ENCODE measurements around the gene DNAAF1. TPM values are rescaled to one million over a fixed set of nuclear protein-coding genes. Genes with fewer than 3 reads are reported as not detected.

DNAAF1 gene
- total RNA-seq, 3 donors from 2014 or later, result 1.2 to 9.5 TPM; not detected in 1

DNA sequence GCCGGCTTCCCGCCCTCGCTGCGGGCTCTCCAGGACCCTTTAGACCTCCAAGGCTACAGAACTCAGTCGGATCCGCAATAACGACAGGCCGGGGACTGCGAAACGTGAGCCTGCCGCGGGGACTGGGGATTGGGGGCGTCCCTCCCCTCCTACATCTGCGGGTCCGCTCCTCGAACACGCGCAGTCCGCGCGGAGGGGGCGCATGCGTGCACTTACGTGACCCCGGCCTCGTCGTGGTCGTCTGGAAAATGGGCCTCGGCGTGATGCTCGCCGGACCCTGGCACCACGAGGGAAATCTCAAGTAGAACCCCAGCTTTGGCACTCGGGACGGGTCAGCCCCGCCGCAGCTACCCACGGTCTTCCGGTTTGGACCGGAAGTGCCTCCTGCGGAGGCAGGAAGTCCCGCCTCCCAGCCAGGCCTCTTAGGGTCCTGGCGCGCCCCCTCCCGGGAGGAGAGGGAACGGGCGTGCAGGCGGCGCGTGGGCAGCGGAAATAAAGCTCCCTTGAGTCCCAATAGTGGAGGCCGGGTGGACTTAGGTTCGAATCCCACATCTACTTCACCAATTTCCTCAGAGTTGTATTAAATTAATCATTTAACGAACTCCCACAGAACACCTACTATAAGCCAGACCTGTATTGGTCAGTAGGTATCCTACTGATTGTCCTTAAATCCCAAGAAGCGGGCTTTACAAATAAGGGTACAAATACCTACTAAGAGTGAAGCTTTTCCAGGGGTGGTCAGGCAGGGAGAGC is 41.8 kb downstream of the DNAAF1 start, which contains the start of gene TAF1C:
Gene TAF1C, minus strand, starts transcription at position 373 of the 753 bp plus-strand sequence. CDS start 2,069 bp downstream, outside the sequence.
- H3K4me1 ChIP-seq, result peaks cover 0 to 5% of the 10 kb centered on the region in 2 donors
- no peaks in the 10 kb centered on the region for H3K36me3 ChIP-seq
- no peak for TF ChIP-seq POLR2A (IDR thresholded peaks at IDR 0.05)
- peak; percentile 59 to 71 (median 63) for TF ChIP-seq POLR2AphosphoS5 (IDR thresholded peaks at IDR 0.05)
- TF ChIP-seq, protein P1, sequence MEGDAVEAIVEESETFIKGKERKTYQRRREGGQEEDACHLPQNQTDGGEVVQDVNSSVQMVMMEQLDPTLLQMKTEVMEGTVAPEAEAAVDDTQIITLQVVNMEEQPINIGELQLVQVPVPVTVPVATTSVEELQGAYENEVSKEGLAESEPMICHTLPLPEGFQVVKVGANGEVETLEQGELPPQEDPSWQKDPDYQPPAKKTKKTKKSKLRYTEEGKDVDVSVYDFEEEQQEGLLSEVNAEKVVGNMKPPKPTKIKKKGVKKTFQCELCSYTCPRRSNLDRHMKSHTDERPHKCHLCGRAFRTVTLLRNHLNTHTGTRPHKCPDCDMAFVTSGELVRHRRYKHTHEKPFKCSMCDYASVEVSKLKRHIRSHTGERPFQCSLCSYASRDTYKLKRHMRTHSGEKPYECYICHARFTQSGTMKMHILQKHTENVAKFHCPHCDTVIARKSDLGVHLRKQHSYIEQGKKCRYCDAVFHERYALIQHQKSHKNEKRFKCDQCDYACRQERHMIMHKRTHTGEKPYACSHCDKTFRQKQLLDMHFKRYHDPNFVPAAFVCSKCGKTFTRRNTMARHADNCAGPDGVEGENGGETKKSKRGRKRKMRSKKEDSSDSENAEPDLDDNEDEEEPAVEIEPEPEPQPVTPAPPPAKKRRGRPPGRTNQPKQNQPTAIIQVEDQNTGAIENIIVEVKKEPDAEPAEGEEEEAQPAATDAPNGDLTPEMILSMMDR (IDR thresholded peaks at IDR 0.05), result peak; percentile 67 to 95 (median 94)
- peak within 1 kb of the TSS; percentile 73 to 81 for H3K27ac ChIP-seq
- intact Hi-C loops (cut with DNase I; ENCODE audit: low total_unique reads), result loop anchor here (10.0 kb wide), 1 partner anchor 102 kb away; no protein-coding TSS in a partner anchor
- peak within 1 kb of the TSS; percentile 68 to 94 (median 90) for H3K4me3 ChIP-seq
- H3K27me3 ChIP-seq, result no peaks in the 10 kb centered on the region
- H3K9me3 ChIP-seq, result no peaks in the 10 kb centered on the region
- peak; percentile 90 to 92 for DNase-seq (ENCODE audit: low spot score in 2 of 2)

DNA sequence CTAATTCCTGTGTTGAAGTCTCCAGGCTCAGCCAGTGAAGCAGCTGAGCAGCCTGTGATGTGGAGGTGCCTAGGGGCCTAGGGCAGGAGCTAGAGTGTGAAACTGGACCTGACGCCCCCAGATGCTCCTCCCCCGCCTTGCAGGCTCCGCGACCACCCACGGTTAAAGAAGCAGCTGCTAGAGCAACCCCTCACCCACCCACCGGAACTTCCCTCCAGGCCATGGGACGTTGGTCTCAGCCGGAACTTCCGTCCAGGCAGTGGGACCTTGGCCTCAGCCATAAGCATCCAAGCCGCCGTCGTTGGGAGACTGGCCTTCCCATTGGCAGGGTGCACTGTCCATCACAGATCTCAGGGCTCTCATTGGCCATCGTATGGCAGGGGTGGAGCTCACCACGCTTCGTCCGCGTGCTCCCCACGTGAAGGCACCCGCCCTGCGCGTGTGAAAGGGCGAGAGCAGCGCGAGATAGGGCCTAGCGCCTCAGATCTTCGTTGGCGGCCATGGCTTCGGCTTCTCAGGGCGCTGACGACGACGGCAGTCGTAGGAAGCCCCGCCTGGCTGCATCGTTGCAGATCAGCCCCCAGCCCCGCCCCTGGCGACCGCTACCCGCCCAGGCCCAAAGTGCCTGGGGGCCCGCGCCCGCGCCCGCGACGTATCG is 45.8 kb downstream of the DNAAF1 start, which contains the start of gene ADAD2:
Gene ADAD2, plus strand, starts transcription at position 427 of the 658 bp plus-strand sequence. Its CDS starts 74 bp downstream, at position 501.
- Histone ChIP-seq H3K4me3 (no peak within 1 kb of the TSS), H3K4me1 (peaks cover 0 to 2% of the 10 kb centered on the region in 2 donors), H3K9me3 (no peaks in the 10 kb centered on the region), H3K27me3 (no peaks in the 10 kb centered on the region), H3K27ac (no peak within 1 kb of the TSS), H3K36me3 (no peaks in the 10 kb centered on the region)
- intact Hi-C loops (cut with DNase I; ENCODE audit: low total_unique reads), result no loop called here
- no peak for DNase-seq (ENCODE audit: low spot score in 2 of 2)
- no peak for TF ChIP-seq POLR2A (IDR thresholded peaks at IDR 0.05)
- TF ChIP-seq, protein P1 (IDR thresholded peaks at IDR 0.05), result no peak

- H3K27me3 ChIP-seq, result no peaks in the 10 kb centered on the region
- H3K36me3 ChIP-seq, result no peaks in the 10 kb centered on the region
- no peak overlapping the region for H3K27ac ChIP-seq
- no peak for DNase-seq (ENCODE audit: low spot score in 2 of 2)
- intact Hi-C loops (cut with DNase I; ENCODE audit: low total_unique reads), result no loop called here
- TF ChIP-seq POLR2AphosphoS5 (IDR thresholded peaks at IDR 0.05) (no peak), POLR2A (IDR thresholded peaks at IDR 0.05) (no peak)
- TF ChIP-seq, protein P1 (IDR thresholded peaks at IDR 0.05), result no peak
- no peak overlapping the region for H3K4me3 ChIP-seq
- no peaks in the 10 kb centered on the region for H3K9me3 ChIP-seq
- no peaks in the 10 kb centered on the region for H3K4me1 ChIP-seq
These were observed 46.4 kb downstream of the DNAAF1 start for GRCh38 chr16:84191466-84191865.

GRCh38 chr16:84193480-84193879 is 48.4 kb downstream of the DNAAF1 start:
- Histone ChIP-seq H3K27ac (no peak overlapping the region), H3K4me3 (no peak overlapping the region), H3K9me3 (no peaks in the 10 kb centered on the region), H3K36me3 (no peaks in the 10 kb centered on the region), H3K4me1 (no peaks in the 10 kb centered on the region), H3K27me3 (no peaks in the 10 kb centered on the region)
- intact Hi-C loops (cut with DNase I; ENCODE audit: low total_unique reads), result no loop called here
- TF ChIP-seq POLR2AphosphoS5 (IDR thresholded peaks at IDR 0.05) (no peak), POLR2A (IDR thresholded peaks at IDR 0.05) (no peak)
- TF ChIP-seq, protein P1 (IDR thresholded peaks at IDR 0.05), result no peak
- no peak for DNase-seq (ENCODE audit: low spot score in 2 of 2)

GRCh38 chr16:84194018-84194417 is 48.9 kb downstream of the DNAAF1 start:
- intact Hi-C loops (cut with DNase I; ENCODE audit: low total_unique reads), result no loop called here

More at GRCh38 chr16:84194018-84194417, 48.9 kb downstream of the DNAAF1 start:
- Histone ChIP-seq H3K27me3 (no peaks in the 10 kb centered on the region), H3K9me3 (no peaks in the 10 kb centered on the region), H3K4me3 (peak overlapping the region in 1 of 3 donors; percentile 31), H3K4me1 (no peaks in the 10 kb centered on the region), H3K27ac (no peak overlapping the region), H3K36me3 (no peaks in the 10 kb centered on the region)
- no peak for DNase-seq (ENCODE audit: low spot score in 2 of 2)
- TF ChIP-seq, protein P1 (IDR thresholded peaks at IDR 0.05), result no peak
- TF ChIP-seq POLR2A (IDR thresholded peaks at IDR 0.05) (no peak), POLR2AphosphoS5 (IDR thresholded peaks at IDR 0.05) (no peak)
